Inferior parietal cortex (tissue), 1 donor: ENCODE data around the gene ABCA7.

ENCODE experiments used
- DNase-seq: peaks from one replicate; pipeline ENCODE4 v3.0.0-alpha.2; 2016; ENCODE audit errors: extremely low spot score

ABCA7 gene

DNA sequence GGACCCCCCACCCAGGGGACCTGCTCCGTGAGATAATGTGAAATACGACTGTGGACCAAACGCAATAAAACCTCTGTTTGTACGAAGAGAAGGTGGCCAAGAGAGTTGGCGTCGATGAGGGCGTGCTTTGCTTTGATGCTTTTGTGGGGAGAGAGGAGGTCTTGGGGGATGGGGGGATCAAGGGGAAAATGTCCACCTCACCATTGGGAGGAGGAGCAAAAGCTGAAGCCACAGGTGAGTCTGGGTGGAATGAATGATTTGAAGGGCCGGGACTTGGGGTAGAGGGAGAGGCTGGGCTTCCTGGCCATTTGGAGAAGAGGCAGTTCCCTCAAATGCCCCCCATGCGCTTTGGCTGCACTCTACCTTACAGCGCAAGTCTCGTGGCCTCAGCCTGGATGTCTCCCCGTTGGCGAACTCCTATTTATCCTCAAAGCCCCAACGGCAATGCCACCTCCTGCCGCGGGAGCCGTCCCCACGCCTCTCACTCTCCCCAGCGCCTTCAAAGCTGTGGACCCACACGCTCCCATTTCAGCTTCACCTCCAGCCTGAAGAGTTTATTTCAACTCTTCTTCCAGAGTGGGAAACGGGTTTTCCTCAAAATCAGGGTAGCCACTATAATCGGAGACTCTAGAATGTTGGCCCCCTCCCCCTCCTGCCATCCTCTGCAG is 795 bp upstream of the ABCA7 start:
- DNase-seq, result no peak

DNA sequence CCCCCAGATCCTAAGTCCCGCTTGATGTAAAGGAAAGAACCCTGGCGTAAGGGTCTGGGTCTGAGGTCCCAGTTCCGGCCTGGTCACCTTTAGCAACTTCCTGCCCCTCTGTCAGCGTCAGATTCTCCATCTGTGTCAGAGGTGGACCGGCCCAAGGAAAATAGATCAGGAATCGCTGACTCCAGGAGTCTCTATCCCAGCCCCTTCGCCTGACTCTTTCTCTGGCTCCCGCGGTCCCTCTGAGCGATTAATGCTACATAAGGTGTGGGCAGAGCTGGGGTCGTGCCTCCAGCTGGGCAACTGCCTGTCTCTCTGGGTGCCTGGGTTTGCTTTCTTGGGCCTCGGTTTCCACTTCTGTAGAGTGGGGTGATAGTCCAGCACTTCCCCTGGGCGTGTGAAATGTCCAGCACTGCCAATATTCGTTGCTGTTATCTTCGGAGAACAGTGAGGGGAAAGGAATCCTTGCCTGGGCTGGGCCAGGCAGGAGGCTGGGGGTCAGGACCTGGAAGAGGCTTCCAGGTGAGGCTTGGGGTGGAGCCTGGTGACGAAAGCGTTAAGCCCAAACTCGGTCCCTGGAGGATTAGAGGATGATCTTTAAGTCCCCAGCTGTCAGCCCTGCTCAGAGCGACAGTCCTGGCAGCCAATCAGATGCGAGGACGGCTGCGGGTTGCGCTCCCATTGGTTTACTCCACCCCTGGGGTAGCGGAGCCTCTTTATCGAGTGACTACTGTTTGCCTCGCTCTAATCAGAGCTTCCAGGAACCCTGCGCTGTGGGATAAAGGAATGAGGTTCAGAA is 767 bp downstream of the ABCA7 start:
- DNase-seq, result peak; percentile 94

DNA sequence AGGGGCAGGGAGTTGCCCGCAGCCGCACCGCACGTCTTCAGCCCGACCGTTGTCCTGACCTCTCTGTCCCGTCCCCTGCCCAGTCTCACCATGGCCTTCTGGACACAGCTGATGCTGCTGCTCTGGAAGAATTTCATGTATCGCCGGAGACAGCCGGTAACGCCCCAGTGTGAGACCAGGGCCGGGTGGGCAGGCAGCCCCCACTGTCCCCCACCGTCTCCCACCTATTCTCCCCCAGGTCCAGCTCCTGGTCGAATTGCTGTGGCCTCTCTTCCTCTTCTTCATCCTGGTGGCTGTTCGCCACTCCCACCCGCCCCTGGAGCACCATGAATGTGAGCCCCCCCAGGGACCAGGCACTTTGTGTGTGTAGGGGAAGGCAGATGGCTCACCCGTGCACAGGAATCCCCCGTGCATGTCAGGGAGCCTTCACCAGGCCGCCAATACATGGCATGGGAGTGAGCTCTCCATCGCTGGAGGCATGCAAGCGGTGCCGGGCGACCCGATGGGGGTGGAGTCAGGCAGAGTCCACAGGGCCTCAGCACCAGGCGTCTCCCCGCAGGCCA is 1.4 kb downstream of the ABCA7 start:
- DNase-seq, result no peak

DNA sequence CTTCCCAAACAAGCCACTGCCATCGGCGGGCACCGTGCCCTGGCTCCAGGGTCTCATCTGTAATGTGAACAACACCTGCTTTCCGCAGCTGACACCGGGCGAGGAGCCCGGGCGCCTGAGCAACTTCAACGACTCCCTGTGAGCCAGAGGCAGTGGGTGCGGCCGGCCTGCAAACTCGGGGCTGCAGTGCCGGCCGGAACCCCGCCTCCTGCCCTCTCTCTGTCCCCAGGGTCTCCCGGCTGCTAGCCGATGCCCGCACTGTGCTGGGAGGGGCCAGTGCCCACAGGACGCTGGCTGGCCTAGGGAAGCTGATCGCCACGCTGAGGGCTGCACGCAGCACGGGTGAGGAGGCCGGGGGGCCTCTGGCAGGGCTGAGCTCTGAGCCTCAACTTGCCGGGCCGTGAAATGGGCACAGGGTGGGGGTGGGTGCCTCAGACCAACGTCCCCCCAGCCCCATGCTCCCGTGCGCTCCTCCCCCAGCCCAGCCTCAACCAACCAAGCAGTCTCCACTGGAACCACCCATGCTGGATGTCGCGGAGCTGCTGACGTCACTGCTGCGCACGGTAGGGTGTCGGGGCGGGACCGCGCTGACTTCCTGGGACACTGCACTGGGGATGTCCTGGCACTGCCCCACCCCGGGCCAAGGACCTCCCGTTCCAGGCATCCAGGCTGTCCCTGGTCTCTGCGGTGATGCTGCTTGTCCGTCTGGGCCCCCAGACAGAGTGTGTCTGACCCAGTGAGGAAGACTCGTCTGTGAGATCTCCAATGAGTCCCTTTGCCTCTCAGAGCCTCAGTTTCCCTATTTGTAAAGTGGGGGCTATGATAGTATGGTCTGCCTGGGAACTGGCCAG is 2.2 kb downstream of the ABCA7 start:
- no peak for DNase-seq

DNA sequence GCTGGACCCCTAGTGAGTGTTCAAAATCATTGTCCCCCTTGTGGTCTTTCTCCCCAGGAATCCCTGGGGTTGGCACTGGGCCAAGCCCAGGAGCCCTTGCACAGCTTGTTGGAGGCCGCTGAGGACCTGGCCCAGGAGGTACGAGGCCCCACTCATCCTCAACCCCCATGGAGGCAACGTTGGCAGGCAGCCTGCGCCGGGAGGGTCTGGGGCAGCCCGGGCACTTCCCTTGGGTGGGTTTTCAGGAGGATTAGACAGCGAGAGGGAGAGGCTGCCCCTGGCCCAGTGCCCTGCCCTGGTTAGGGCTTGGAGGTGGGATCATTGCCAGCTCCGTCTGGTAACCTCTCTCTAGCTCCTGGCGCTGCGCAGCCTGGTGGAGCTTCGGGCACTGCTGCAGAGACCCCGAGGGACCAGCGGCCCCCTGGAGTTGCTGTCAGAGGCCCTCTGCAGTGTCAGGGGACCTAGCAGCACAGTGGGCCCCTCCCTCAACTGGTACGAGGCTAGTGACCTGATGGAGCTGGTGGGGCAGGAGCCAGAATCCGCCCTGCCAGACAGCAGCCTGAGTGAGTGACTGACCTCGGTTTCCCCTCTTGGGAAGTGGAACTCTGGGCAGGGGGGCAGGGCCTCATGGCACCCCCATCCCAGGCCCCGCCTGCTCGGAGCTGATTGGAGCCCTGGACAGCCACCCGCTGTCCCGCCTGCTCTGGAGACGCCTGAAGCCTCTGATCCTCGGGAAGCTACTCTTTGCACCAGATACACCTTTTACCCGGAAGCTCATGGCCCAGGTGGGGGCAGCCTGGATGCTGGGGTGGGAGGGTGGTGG is 3.0 kb downstream of the ABCA7 start:
- no peak for DNase-seq

DNA sequence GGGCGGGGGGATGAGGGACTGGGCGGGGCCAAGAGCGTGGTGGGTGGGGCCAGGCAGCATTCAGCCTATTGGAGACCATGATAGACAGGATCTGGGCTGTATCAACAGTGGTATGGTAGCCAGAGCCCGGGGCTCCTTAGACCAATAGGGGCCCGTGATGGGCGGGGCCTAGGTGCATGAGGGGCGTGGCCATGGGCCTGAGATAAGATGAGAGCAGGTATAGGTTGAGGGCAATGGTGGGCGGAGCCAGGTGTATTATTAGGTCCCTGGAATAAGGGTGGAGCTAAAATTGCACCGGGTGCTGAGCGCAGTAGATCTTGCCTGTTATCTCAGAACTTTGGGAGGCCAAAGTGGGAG is 5.3 kb downstream of the ABCA7 start:
- DNase-seq, result peak; percentile 58

DNA sequence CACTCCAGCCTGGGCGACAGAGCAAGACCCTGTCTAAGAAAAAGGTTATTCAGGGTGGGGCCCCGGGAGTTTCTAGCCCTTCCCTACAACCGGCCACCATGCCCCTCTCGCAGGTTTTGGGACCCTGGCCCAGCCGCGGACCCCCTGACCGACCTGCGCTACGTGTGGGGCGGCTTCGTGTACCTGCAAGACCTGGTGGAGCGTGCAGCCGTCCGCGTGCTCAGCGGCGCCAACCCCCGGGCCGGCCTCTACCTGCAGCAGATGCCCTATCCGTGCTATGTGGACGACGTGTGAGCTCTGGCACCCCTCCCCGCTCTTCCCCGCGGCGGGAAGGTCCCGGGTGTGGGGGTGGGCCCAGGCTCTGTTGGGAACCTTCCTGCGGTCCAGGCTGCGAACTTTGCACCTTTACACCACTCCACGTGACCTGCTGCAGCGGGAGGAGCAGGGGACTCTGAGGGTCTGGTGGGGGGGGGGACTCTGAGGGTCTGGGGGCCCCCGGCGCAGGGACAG is 6.3 kb downstream of the ABCA7 start:
- no peak for DNase-seq

DNA sequence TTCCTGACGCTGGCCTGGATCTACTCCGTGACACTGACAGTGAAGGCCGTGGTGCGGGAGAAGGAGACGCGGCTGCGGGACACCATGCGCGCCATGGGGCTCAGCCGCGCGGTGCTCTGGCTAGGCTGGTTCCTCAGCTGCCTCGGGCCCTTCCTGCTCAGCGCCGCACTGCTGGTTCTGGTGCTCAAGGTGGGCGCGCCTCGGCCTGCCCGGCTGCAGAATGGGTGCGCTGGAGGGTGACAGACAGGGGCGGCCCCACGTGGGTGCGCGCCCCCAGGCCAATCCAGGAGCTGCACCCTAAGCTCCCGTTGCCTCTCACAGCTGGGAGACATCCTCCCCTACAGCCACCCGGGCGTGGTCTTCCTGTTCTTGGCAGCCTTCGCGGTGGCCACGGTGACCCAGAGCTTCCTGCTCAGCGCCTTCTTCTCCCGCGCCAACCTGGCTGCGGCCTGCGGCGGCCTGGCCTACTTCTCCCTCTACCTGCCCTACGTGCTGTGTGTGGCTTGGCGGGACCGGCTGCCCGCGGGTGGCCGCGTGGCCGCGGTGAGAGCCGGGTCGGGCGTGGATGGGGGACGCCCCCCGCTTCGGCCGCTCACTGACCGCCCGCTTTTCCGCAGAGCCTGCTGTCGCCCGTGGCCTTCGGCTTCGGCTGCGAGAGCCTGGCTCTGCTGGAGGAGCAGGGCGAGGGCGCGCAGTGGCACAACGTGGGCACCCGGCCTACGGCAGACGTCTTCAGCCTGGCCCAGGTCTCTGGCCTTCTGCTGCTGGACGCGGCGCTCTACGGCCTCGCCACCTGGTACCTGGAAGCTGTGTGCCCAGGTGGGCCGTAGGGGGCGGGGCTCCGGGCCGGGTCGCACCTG is 7.2 kb downstream of the ABCA7 start:
- no peak for DNase-seq

DNA sequence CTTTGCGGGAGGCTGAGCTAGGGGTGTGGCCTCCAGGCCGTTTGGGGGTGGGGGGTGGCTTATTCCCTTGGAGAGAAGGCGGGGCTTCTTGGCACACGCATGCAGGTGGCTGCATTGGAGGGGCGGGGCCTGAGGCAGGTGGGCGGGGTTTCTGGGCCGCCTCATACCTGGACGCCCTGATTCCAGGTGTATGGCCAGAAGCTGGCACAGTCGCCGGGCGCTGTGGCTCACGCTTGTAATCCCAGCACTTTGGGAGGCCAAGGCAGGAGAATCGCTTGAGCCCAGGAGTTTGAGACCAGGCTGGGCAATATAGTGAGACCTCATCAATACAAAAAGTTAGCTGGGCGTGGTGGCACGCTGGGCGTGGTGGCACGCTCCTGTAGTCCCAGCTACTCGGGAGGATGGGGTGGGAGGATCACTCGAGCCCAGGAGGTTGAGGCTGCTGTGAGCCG is 7.8 kb downstream of the ABCA7 start:
- DNase-seq, result no peak

DNA sequence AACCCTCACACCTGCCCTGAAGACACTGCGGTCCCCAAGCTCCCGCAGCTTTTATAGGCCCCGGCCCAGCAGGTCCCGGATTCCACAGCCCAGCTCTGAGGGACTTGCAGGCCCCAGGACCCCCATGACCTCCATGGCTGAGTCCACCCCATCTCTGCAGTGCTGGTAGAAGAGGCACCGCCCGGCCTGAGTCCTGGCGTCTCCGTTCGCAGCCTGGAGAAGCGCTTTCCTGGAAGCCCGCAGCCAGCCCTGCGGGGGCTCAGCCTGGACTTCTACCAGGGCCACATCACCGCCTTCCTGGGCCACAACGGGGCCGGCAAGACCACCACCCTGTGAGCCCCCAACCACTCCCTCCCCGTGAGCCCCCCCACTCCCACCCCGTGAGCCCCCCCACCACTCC is 9.2 kb downstream of the ABCA7 start:
- DNase-seq, result no peak

DNA sequence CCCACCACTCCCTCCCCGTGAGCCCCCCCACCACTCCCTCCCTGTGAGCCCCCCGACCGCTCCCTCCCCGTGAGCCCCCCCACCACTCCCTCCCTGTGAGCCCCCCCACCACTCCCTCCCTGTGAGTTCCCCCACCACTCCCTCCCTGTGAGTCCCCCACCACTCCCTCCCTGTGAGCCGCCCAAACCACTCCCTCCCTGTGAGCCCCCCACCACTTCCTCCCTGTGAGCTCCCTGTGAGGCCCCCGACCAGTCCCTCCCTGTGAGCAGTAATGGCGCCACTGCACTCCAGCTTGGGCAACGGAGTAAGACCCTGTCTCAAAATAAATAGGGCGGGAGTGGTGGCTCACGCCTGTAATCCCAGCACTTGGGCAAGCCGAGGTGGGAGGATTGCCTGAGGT is 9.9 kb downstream of the ABCA7 start:
- no peak for DNase-seq

DNA sequence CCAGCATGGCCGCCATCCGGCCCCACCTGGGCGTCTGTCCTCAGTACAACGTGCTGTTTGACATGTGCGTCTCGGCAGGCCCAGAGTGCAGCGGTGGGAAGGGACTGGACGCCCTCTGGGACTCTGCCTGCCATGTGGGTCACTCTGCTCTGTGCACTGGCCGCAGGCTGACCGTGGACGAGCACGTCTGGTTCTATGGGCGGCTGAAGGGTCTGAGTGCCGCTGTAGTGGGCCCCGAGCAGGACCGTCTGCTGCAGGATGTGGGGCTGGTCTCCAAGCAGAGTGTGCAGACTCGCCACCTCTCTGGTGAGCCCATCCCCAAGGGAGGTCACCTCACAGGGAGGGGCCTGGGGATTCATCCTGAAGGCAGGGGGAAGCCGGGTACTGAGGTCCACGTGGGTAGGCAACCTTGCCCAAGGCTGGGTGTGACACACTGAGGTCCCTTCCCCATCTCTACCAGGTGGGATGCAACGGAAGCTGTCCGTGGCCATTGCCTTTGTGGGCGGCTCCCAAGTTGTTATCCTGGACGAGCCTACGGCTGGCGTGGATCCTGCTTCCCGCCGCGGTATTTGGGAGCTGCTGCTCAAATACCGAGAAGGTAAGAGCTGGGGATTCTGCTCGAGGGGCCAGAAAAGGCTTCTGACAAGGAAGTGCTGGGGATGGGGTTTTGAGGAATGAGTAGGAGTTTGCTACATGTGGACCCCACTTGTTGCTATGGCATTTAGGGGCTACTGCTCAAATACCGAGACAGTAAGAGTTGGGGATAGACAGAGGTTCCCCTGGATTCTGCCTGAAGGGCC is 11.3 kb downstream of the ABCA7 start:
- no peak for DNase-seq

DNA sequence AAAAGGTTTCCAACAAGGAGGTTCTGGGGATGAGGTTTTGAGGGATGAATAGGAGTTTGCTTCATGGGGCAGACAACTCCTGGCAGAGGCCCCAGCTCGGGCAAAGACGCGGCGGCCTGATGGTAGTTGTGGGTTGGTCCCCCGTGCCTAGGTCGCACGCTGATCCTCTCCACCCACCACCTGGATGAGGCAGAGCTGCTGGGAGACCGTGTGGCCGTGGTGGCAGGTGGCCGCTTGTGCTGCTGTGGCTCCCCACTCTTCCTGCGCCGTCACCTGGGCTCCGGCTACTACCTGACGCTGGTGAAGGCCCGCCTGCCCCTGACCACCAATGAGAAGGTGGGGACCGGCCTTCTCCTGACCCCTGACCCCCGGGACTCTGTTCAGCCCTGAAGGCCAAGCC is 11.9 kb downstream of the ABCA7 start:
- no peak for DNase-seq

DNA sequence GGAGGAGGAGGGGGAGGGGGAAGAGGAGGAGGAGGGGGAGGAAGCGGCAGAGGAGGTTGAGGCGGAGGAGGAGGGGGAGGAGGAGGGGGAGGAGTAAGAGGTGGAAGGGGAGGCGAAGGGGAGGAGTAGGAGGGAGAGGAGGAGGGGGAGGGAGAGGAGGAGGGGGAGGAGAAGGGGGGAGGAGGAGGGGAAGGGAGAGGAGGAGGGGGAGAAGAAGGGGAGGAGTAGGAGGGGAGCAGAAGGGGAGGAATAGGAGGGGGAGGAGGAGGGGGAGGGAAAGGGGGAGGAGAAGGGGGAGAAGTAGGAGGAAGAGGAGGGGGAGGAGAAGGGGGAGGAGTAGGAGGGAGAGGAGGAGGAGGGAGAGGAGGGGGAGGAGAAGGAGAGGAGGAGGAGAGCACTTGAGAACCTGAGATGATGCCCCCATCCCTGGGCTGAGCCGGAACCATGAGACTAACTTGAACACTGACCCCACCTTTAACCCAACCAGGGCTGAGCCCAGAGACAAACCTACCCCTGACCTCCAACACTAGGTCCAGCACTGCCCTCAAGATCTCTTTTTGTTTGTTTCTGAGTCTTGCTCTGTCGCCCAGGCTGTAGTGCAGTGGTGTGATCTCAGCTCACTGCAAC is 12.6 kb downstream of the ABCA7 start:
- no peak for DNase-seq

DNA sequence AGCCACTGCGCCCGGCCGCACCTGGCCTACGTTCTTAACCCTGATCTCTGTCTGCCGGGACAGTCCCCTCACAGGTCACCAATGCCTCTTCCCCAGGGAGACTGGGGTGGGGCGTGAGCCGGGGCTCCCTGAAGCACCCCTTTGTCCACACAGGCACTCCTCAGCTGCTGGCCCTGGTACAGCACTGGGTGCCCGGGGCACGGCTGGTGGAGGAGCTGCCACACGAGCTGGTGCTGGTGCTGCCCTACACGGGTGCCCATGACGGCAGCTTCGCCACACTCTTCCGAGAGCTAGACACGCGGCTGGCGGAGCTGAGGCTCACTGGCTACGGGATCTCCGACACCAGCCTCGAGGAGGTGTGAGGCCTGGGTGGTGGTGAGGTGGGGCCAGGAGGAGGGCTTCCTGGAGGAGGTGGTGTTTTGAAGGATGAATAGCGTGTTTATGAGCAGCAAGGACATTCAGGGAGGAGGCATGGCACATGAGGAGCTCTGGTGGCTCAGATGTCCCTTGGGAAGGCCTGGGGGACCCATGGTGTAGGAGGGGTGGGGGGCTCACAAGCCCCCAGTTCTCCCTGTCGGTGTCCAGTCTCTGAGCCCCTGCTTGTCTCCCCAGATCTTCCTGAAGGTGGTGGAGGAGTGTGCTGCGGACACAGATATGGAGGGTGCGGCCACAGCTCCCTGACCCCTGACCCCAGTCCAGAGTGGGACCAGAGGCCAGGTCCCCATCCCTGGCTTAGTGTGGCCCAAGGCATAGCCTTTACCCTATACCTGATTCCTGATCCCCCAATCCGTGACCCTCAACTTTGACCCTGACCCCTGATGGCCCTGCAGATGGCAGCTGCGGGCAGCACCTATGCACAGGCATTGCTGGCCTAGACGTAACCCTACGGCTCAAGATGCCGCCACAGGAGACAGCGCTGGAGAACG is 13.5 kb downstream of the ABCA7 start:
- no peak for DNase-seq

DNA sequence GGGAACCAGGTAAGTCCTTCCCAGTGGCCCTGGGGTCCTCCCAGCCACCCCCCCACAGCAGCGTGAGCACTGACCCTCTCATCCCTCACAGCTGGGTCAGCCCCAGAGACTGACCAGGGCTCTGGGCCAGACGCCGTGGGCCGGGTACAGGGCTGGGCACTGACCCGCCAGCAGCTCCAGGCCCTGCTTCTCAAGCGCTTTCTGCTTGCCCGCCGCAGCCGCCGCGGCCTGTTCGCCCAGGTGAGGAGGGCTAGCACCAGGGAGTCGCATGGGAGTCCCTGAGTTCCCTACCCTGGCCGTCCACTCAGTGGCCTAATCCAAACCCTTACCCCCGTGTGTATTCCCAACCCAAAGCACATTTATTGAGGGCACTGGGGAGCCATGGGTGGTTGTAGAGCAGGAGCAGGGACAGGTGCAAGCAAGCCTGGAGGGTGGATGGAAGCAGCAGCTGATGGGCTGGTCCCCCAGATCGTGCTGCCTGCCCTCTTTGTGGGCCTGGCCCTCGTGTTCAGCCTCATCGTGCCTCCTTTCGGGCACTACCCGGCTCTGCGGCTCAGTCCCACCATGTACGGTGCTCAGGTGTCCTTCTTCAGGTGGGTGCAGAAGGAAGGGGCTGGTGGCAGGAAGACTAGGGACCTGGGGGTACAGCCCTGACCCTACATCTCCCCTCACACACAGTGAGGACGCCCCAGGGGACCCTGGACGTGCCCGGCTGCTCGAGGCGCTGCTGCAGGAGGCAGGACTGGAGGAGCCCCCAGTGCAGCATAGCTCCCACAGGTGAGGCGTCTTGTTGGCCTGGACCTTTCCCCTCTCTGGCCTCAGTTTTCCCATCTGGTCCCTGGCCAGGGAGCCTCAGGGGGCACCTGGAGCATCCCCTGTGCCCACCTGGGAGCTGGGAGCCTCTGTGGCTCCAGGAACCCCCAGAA is 14.5 kb downstream of the ABCA7 start:
- no peak for DNase-seq

DNA sequence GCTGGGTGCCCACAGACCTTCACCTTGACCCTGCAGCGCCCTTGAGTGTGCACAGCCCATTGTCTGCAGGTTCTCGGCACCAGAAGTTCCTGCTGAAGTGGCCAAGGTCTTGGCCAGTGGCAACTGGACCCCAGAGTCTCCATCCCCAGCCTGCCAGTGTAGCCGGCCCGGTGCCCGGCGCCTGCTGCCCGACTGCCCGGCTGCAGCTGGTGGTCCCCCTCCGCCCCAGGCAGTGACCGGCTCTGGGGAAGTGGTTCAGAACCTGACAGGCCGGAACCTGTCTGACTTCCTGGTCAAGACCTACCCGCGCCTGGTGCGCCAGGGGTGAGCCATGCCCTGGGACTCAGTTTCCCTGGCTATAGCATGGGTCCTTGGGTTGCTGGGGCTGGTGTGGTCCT is 15.1 kb downstream of the ABCA7 start:
- no peak for DNase-seq
